ENCODE data around the gene UXS1. TPM values are rescaled to one million over a fixed set of nuclear protein-coding genes. Genes with fewer than 3 reads are reported as not detected.
A peak's percentile ranks its signal among the peaks of the same experiment; 100 is the strongest.

The UXS1 gene
- total RNA-seq, 1 donor from 2014 or later: 60.0 TPM

DNA sequence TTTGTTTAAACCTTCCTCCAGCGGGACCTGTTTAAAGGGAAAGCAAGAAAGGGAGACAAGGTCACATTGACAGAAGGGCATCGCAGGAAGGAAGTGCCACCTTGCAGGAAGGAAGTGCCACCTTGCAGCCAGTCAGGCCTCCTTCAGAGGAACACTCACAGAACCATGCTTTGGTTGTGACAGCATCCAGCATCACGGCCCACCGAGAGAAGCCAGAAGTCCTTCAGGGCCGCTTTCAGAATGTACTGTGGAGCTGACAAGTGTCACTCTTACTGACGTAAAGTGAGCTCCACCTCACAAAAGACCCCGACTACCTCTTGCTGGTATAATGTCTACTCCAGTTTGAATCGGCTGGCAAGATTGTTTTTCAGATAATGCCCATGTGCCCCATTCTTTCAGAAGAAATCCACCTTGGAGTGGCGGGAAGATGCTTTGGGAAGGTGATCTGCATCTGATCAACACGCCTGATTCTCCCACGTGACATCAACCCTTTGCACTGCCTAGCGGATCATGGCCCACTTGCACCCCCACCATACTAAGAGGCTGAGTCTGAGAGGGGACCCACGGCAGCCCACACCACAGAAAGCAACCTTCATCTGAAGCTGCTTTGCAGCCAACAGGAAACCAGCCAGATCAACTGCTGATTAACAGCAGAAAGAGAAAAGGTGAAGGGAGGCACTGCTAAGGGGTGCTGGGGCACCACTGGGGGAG lies 99.8 kb downstream of the UXS1 start:
- Histone ChIP-seq H3K36me3 (peaks cover 62% of the 10 kb centered on the region), H3K4me3 (no peak overlapping the region), H3K4me1 (no peaks in the 10 kb centered on the region), H3K27me3 (ENCODE audit: low read depth) (no peaks in the 10 kb centered on the region), H3K27ac (peak overlapping the region; percentile 5), H3K9me3 (no peaks in the 10 kb centered on the region)
- TF ChIP-seq, protein P1, sequence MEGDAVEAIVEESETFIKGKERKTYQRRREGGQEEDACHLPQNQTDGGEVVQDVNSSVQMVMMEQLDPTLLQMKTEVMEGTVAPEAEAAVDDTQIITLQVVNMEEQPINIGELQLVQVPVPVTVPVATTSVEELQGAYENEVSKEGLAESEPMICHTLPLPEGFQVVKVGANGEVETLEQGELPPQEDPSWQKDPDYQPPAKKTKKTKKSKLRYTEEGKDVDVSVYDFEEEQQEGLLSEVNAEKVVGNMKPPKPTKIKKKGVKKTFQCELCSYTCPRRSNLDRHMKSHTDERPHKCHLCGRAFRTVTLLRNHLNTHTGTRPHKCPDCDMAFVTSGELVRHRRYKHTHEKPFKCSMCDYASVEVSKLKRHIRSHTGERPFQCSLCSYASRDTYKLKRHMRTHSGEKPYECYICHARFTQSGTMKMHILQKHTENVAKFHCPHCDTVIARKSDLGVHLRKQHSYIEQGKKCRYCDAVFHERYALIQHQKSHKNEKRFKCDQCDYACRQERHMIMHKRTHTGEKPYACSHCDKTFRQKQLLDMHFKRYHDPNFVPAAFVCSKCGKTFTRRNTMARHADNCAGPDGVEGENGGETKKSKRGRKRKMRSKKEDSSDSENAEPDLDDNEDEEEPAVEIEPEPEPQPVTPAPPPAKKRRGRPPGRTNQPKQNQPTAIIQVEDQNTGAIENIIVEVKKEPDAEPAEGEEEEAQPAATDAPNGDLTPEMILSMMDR (IDR thresholded peaks at IDR 0.05): no peak
- no peak for DNase-seq
- intact Hi-C loops (cut with DNase I): no loop called here
- ATAC-seq: peak in 1 of 2 donors; percentile 33

GRCh38 chr2:106090916-106091618 lies 103.0 kb downstream of the UXS1 start:
- Histone ChIP-seq H3K27ac (no peak overlapping the region), H3K36me3 (peaks cover 31% of the 10 kb centered on the region), H3K9me3 (no peaks in the 10 kb centered on the region), H3K4me3 (no peak overlapping the region), H3K4me1 (no peaks in the 10 kb centered on the region), H3K27me3 (ENCODE audit: low read depth) (no peaks in the 10 kb centered on the region)
- intact Hi-C loops (cut with DNase I): no loop called here
- ATAC-seq (no peak), DNase-seq (no peak)
- TF ChIP-seq, protein P1 (IDR thresholded peaks at IDR 0.05): no peak

DNA sequence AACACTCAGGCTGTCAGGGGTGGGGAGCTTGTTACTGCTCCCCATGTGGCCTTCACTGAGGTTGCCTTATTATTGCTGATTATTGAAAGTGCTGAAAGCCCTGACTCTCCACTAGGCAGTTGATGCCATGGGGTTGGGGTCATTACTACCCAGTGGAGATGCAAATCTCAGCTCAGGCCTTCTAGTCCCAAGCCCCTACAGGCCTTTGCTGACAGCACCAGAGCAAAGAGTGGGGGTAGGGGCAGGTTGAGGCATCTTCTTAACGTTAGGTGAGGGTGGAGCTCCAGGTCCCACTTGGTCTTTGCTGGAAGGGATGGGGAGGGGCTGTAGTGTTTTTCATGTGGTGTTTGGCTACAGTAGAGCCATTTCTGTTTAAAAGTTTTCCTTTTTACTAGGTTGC lies 104.5 kb downstream of the UXS1 start:
- Histone ChIP-seq H3K9me3 (no peaks in the 10 kb centered on the region), H3K27me3 (ENCODE audit: low read depth) (no peaks in the 10 kb centered on the region), H3K4me1 (no peaks in the 10 kb centered on the region), H3K4me3 (no peak overlapping the region), H3K36me3 (peaks cover 22% of the 10 kb centered on the region), H3K27ac (no peak overlapping the region)
- DNase-seq (no peak), ATAC-seq (no peak)
- TF ChIP-seq, protein P1 (IDR thresholded peaks at IDR 0.05): no peak
- intact Hi-C loops (cut with DNase I): no loop called here

DNA sequence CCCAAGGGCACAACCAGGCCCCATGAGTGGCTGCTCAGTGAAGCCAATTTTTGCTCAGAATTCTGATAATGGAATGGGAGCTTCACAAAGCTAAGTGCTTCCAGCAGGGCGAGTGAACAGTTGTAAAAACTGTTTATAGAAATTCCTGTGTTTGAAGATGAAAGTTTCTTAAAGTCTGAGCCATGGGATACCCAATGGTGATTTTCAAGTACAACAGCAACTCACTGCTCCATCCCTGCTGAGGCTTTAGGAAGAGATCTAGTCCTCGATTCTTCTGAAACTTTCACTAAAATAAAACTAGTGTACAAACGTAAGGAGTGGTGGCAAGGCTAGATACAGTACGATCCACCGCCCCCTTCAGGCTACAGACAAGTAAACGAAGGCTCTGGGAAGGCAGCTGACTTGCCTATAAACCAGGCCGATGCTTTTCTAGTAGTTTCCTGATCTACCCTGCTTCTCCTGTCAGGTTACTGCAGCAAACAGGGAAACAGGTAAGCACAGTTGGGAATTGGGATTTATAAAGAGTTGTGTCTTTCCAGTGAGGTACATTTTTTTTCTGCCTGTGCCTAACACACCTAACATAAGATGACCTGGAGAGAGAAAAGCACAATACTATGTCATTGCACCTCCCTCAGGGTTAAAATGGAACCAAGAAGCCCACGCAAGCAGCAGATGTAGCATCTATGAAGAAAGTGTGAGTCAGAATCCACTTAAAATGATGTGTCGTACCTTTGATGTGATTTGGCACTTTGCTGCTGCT lies 108.7 kb downstream of the UXS1 start:
- Histone ChIP-seq H3K4me3 (no peak overlapping the region), H3K9me3 (no peaks in the 10 kb centered on the region), H3K27ac (no peak overlapping the region), H3K36me3 (no peaks in the 10 kb centered on the region), H3K4me1 (no peaks in the 10 kb centered on the region), H3K27me3 (ENCODE audit: low read depth) (no peaks in the 10 kb centered on the region)
- intact Hi-C loops (cut with DNase I): no loop called here
- DNase-seq (no peak), ATAC-seq (peak in 1 of 2 donors; percentile 37)
- TF ChIP-seq, protein P1 (IDR thresholded peaks at IDR 0.05): peak; percentile 29

- H3K9me3 ChIP-seq: no peaks in the 10 kb centered on the region
- no peaks in the 10 kb centered on the region for H3K27me3 ChIP-seq (ENCODE audit: low read depth)
- TF ChIP-seq, protein P1 (IDR thresholded peaks at IDR 0.05): no peak
- ATAC-seq (no peak), DNase-seq (no peak)
- no peaks in the 10 kb centered on the region for H3K4me1 ChIP-seq
- intact Hi-C loops (cut with DNase I): no loop called here
- H3K27ac ChIP-seq: no peak overlapping the region
- H3K36me3 ChIP-seq: no peaks in the 10 kb centered on the region
- no peak overlapping the region for H3K4me3 ChIP-seq
Measured at GRCh38 chr2:106080959-106081358, 113.1 kb downstream of the UXS1 start.
